WTC11 (cell line): ENCODE results near the gene CADM2. TPM values are rescaled to one million over a fixed set of nuclear protein-coding genes. Genes with fewer than 3 reads are reported as not detected.

Source experiments
- ATAC-seq: fragments of 200-7000 bp; cut with Tn5 transposase; 2 replicates; pipeline ENCODE4 v1.10.0; 2021; ENCODE audit warnings: mild to moderate bottlenecking, moderate library complexity
- CTCF ChIA-PET: fragments of 300-600 bp; sonication (Branson Sonifier 250); formaldehyde crosslinking; loops from one replicate; lab custom pipeline; 2021; ENCODE audit warnings: antibody characterized with exemption; lab: Charles Lee
- POLR2A ChIA-PET: fragments of 350-600 bp; sonication (Branson Sonifier 250); formaldehyde crosslinking; loops from one replicate; lab custom pipeline; 2021; ENCODE audit warnings: antibody characterized with exemption; lab: Charles Lee
- DNase-seq: peaks from one replicate; pipeline ENCODE4 v3.0.0; 2021; ENCODE audit warnings: low spot score
- H3K27ac Mint-ChIP-seq: 2 replicates; pipeline ENCODE4 v1.8.0; 2021; ENCODE audit warnings: mixed read lengths
- H3K27me3 Mint-ChIP-seq: 2 replicates; pipeline ENCODE4 v1.8.0; 2021; ENCODE audit warnings: low read depth, mild to moderate bottlenecking, moderate library complexity, mixed read lengths
- H3K36me3 Mint-ChIP-seq: 2 replicates; pipeline ENCODE4 v1.8.0; 2021; ENCODE audit warnings: mixed read lengths
- H3K4me1 Mint-ChIP-seq: 2 replicates; pipeline ENCODE4 v1.8.0; 2022; ENCODE audit warnings: mixed read lengths
- H3K4me3 Mint-ChIP-seq: 2 replicates; pipeline ENCODE4 v1.8.0; 2021; ENCODE audit warnings: mild to moderate bottlenecking, moderate library complexity, mixed read lengths
- H3K9me3 Mint-ChIP-seq: 2 replicates; pipeline ENCODE4 v1.8.0; 2021; ENCODE audit warnings: mixed read lengths
- ATF6 ChIP-seq: sonication (generic); formaldehyde crosslinking; IDR thresholded peaks from 2 replicates; pipeline ENCODE4 v1.8.1; 2023; ENCODE audit warnings: mild to moderate bottlenecking, missing genetic modification reagents
- CREB1 ChIP-seq: sonication (generic); formaldehyde crosslinking; IDR thresholded peaks from 2 replicates; pipeline ENCODE4 v1.8.0; 2023; ENCODE audit warnings: mild to moderate bottlenecking, missing genetic modification reagents
- CREM ChIP-seq: sonication (generic); formaldehyde crosslinking; IDR thresholded peaks from 2 replicates; pipeline ENCODE4 v1.8.1; 2022; ENCODE audit warnings: mild to moderate bottlenecking, missing genetic modification reagents, moderate library complexity
- CTCF ChIP-seq: fragments of 200-600 bp; IDR thresholded peaks from 2 replicates; pipeline ENCODE4 v1.8.0; 2022; ENCODE audit warnings: antibody characterized with exemption
- E2F4 ChIP-seq: sonication (generic); formaldehyde crosslinking; IDR thresholded peaks from 2 replicates; pipeline ENCODE4 v1.8.1; 2022; ENCODE audit warnings: low read depth, mild to moderate bottlenecking, moderate library complexity, missing genetic modification reagents, borderline replicate concordance
- EMX1 ChIP-seq: fragments of 250-450 bp; sonication (Bioruptor Pico); IDR thresholded peaks from 2 replicates; pipeline ENCODE4 v1.8.0; 2021; ENCODE audit warnings: mild to moderate bottlenecking
- FOXJ3 ChIP-seq: sonication (generic); formaldehyde crosslinking; IDR thresholded peaks from 2 replicates; pipeline ENCODE4 v1.9.0; 2021; ENCODE audit warnings: missing genetic modification reagents, mild to moderate bottlenecking, borderline replicate concordance
- FOXK1 ChIP-seq: sonication (generic); formaldehyde crosslinking; IDR thresholded peaks from 2 replicates; pipeline ENCODE4 v1.8.0; 2022; ENCODE audit warnings: mild to moderate bottlenecking, moderate library complexity, missing genetic modification reagents
- MLX ChIP-seq: sonication (generic); formaldehyde crosslinking; IDR thresholded peaks from 2 replicates; pipeline ENCODE4 v1.8.1; 2023; ENCODE audit warnings: mild to moderate bottlenecking, missing genetic modification reagents, moderate library complexity
- MYBL2 ChIP-seq: sonication (generic); formaldehyde crosslinking; IDR thresholded peaks from 2 replicates; pipeline ENCODE4 v1.8.1; 2023; ENCODE audit warnings: mild to moderate bottlenecking, moderate library complexity, missing genetic modification reagents
- STAT6 ChIP-seq: sonication (generic); formaldehyde crosslinking; conservative IDR thresholded peaks from 2 replicates; pipeline ENCODE4 v1.8.1; 2023; ENCODE audit warnings: mild to moderate bottlenecking, low read depth, missing genetic modification reagents, moderate library complexity
- TEAD1 ChIP-seq: sonication (generic); formaldehyde crosslinking; IDR thresholded peaks from 2 replicates; pipeline ENCODE4 v1.8.0; 2022; ENCODE audit warnings: mild to moderate bottlenecking, missing genetic modification reagents
- ZBTB43 ChIP-seq: sonication (generic); formaldehyde crosslinking; IDR thresholded peaks from 2 replicates; pipeline ENCODE4 v1.8.1; 2023; ENCODE audit warnings: mild to moderate bottlenecking, missing genetic modification reagents
- ZMAT4 ChIP-seq: fragments of 250-450 bp; sonication (Bioruptor Pico); IDR thresholded peaks from 2 replicates; pipeline ENCODE4 v1.9.0; 2021; ENCODE audit warnings: mild to moderate bottlenecking
- ZNF281 ChIP-seq: sonication (generic); formaldehyde crosslinking; IDR thresholded peaks from 2 replicates; pipeline ENCODE4 v1.8.0; 2023; ENCODE audit warnings: mild to moderate bottlenecking, missing genetic modification reagents
- ZSCAN18 ChIP-seq: fragments of 250-450 bp; sonication (Bioruptor Pico); IDR thresholded peaks from 2 replicates; pipeline ENCODE4 v2.1.2; 2022; ENCODE audit warnings: mild to moderate bottlenecking, moderate library complexity
- total RNA-seq: library from RNA; stranded (reverse); gene quantifications from 3 replicates; pipeline ENCODE4 v1.2.3, GENCODE V29; 2021

The CADM2 gene
- total RNA-seq, 1 experiment from 2014 or later, result 18.8 TPM

- Mint-ChIP-seq H3K36me3 (peaks cover 5% of the 10 kb centered on the region), H3K9me3 (peaks cover 22% of the 10 kb centered on the region), H3K4me1 (no peaks in the 10 kb centered on the region), H3K27me3 (no peaks in the 10 kb centered on the region), H3K27ac (no peak overlapping the region), H3K4me3 (no peak overlapping the region)
- TF ChIP-seq ZMAT4 (CRISPR knock-in tag), result no peak
- TF ChIP-seq TEAD1 (CRISPR knock-in tag), result no peak
- no peak for TF ChIP-seq ZNF281 (CRISPR knock-in tag)
- no peak for TF ChIP-seq MYBL2 (CRISPR knock-in tag)
- no peak for TF ChIP-seq ZSCAN18 (CRISPR knock-in tag)
- TF ChIP-seq ZBTB43 (CRISPR knock-in tag), result no peak
- TF ChIP-seq E2F4 (CRISPR knock-in tag), result no peak
- no peak for TF ChIP-seq EMX1 (CRISPR knock-in tag)
- no peak for TF ChIP-seq CREB1 (CRISPR knock-in tag)
- TF ChIP-seq MLX (CRISPR knock-in tag), result no peak
- no peak for TF ChIP-seq FOXK1
- TF ChIP-seq CTCF, result no peak
- TF ChIP-seq FOXJ3 (CRISPR knock-in tag), result no peak
- TF ChIP-seq ATF6, result no peak
- no peak for TF ChIP-seq STAT6 (CRISPR knock-in tag)
- no peak for TF ChIP-seq CREM
- POLR2A ChIA-PET, result no interaction called here
- CTCF ChIA-PET, result no interaction called here
- DNase-seq (no peak), ATAC-seq (no peak)
Observed at GRCh38 chr3:86047161-86047560, 1088.4 kb downstream of the CADM2 start.
